HG03139 (cell line): ENCODE results near the gene PMF1.

ENCODE experiments used
- ATAC-seq: cut with Tn5 transposase; IDR thresholded peaks from one replicate; pipeline ENCODE4 v1.9.1; 2021; ENCODE audit not compliant: unreplicated experiment

PMF1 gene

GRCh38 chr1:156262461-156263287, 49.9 kb downstream of the PMF1 start:
- ATAC-seq: no peak

DNA sequence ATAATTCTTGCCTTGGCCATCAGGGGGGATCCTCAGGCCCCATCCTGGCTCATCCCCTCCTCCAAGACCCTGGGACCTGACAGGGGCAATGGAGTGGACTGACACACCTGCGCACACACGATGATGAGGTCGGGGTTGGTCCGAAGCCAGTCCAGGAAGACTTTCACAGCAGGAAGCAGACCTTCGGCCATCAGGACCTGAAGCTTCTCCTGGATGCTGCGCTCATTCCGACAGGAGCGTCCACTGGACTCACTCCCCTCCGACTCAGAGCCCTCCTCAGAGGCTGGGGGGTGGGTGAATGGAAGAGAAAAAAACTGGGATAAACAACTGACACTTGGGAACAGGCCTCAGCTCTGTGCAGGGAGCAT, 50.5 kb downstream of the PMF1 start:
- no peak for ATAC-seq

DNA sequence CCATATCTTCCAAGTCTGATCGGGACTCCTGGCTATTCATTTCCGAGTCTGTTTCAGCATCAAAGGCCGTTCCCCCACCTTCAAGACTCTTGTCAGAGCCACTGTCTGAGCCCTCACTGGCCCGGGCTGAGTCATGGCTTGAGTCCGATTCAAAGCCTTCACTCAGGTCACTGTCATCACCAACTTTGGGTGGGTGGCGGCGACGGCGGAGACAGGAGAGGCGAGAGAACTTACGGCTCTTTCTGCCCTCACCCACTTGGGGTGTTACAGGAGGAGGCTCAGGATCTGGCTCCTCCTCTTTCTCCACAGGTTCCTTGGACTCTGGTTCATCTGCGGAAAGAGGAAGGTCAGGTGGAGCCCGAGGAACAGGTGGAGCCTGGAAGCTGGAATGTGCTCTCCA, 53.2 kb downstream of the PMF1 start:
- no peak for ATAC-seq

GRCh38 chr1:156268336-156268735, 55.5 kb downstream of the PMF1 start:
- no peak for ATAC-seq

- no peak for ATAC-seq
These were observed 57.5 kb downstream of the PMF1 start for GRCh38 chr1:156270314-156270713.

- no peak for ATAC-seq
These were observed 63.7 kb downstream of the PMF1 start for GRCh38 chr1:156276532-156276931.

DNA sequence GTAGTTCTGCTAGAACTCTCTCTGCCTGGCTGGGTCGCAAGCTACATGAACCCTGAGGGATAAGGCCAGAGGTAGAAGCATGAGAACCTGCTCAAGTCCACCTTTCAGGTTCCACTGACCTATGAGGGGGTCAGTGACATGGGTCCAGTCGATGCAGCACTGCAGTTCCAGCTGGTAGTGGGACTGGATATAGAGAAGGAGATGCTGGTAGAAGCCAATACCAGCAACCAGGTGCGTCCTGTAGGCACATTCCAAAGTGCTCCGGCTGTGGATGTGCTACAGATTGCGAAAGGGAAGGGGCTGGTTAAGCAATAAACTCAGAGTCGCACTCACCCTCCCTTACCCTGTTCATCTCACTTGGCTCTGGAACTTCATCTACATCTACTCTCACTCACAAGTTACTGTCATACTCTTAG, 64.2 kb downstream of the PMF1 start:
- no peak for ATAC-seq

DNA sequence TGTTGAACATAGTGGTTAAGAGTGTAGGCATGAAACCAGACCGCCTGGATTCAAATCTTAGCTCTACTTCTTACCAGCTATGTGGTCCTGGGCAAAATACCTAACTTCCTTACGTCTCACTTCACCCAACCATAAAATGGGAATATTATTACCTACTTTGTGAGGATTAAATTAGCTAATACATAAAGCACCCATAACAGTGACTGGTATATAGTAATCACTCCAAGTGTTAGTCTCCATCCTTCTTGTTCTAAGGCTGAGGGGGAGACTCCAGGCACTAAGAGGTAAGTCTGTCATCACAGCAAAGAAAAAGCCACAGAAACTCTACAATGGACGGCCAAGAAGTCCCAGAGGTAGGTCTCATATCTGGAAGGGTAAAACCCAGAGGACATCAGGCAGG, 67.0 kb downstream of the PMF1 start:
- ATAC-seq: no peak

GRCh38 chr1:156281281-156281680, 68.5 kb downstream of the PMF1 start:
- no peak for ATAC-seq

- ATAC-seq: no peak
These were observed 69.1 kb downstream of the PMF1 start for GRCh38 chr1:156281693-156282478.

- peak; percentile 77 for ATAC-seq
These were observed 69.8 kb downstream of the PMF1 start, which contains the start of gene SMG5 for GRCh38 chr1:156282479-156283222. Gene SMG5 (minus strand): TSS chr1:156282825. CDS start chr1:156282680, 145 bp downstream.

- no peak for ATAC-seq
These were observed 70.7 kb downstream of the PMF1 start for GRCh38 chr1:156283521-156283920.

- no peak for ATAC-seq
These were observed 71.3 kb downstream of the PMF1 start, which contains the start of gene TMEM79 for GRCh38 chr1:156284112-156284511. Gene TMEM79 (plus strand): TSS chr1:156284325. CDS start chr1:156285227, 902 bp downstream.

DNA sequence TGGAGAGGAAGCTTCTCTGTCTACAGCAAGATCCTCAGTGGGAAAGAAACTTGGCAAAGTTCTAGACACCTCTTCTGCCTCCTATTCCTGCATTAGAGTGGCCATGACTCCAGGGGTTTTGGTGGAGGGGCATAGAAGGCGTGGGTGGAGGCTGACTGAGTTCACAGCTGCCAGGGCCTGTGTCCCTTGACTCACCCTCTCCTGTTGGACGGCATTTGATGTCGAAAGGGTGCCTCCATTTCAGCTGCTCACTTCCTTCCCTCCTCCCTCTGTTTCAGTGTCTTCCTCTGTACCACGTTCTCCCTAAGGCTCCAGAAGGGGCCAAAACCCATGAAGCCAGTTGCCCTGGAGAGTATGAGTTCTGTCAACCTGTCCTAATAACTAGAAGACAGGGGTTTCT, 72.0 kb downstream of the PMF1 start:
- ATAC-seq: no peak

- ATAC-seq: no peak
These were observed 72.6 kb downstream of the PMF1 start for GRCh38 chr1:156285437-156285836.

GRCh38 chr1:156286061-156286460, 73.3 kb downstream of the PMF1 start:
- ATAC-seq: no peak
